ENCODE results near the gene KRTAP10-2.

DNA sequence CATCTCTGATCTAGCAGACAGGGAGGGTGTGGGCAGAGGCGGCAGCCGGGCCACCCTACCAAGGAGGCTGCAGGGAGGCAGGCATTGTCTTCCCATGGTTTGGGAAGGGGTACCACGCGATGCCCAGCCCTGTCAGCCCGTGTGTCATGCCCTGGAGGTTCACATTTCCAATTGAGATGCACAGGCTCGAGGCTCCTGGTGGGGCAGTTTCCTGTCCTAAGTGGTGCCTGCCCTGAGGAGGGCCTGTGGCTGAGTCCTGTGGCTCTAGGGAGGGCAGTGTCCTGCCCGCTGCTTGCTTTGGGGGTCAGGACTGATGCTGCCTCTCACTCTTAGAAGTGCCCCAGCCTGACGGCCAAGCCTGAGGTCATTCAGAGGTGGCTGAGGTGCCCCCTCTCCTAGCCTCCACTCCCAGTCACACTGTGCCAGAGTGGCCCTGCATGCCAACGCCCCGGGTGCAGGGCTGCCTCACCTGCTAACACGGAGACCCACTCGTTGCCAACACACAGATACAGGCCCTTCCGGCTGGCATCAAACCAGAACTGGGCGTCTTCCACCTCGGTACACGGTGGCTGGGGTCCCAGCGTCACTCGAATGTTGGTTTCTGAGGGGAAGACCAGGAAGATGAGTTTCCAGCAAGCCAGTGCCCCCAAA, 23.2 kb downstream of the KRTAP10-2 start:
- TF ChIP-seq, protein P1, sequence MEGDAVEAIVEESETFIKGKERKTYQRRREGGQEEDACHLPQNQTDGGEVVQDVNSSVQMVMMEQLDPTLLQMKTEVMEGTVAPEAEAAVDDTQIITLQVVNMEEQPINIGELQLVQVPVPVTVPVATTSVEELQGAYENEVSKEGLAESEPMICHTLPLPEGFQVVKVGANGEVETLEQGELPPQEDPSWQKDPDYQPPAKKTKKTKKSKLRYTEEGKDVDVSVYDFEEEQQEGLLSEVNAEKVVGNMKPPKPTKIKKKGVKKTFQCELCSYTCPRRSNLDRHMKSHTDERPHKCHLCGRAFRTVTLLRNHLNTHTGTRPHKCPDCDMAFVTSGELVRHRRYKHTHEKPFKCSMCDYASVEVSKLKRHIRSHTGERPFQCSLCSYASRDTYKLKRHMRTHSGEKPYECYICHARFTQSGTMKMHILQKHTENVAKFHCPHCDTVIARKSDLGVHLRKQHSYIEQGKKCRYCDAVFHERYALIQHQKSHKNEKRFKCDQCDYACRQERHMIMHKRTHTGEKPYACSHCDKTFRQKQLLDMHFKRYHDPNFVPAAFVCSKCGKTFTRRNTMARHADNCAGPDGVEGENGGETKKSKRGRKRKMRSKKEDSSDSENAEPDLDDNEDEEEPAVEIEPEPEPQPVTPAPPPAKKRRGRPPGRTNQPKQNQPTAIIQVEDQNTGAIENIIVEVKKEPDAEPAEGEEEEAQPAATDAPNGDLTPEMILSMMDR (tag by site-specific recombination; IDR thresholded peaks at IDR 0.05), result no peak
- TF ChIP-seq ZNF140 (tag by site-specific recombination; IDR thresholded peaks at IDR 0.05), result no peak
- TF ChIP-seq ZNF184 (tag by site-specific recombination; IDR thresholded peaks at IDR 0.05), result no peak
- no peak for TF ChIP-seq ZNF433 (tag by site-specific recombination; IDR thresholded peaks at IDR 0.05; ENCODE audit: low read depth)
- TF ChIP-seq, protein P2, sequence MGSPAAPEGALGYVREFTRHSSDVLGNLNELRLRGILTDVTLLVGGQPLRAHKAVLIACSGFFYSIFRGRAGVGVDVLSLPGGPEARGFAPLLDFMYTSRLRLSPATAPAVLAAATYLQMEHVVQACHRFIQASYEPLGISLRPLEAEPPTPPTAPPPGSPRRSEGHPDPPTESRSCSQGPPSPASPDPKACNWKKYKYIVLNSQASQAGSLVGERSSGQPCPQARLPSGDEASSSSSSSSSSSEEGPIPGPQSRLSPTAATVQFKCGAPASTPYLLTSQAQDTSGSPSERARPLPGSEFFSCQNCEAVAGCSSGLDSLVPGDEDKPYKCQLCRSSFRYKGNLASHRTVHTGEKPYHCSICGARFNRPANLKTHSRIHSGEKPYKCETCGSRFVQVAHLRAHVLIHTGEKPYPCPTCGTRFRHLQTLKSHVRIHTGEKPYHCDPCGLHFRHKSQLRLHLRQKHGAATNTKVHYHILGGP (tag by site-specific recombination; IDR thresholded peaks at IDR 0.05), result no peak
- TF ChIP-seq, protein P3, sequence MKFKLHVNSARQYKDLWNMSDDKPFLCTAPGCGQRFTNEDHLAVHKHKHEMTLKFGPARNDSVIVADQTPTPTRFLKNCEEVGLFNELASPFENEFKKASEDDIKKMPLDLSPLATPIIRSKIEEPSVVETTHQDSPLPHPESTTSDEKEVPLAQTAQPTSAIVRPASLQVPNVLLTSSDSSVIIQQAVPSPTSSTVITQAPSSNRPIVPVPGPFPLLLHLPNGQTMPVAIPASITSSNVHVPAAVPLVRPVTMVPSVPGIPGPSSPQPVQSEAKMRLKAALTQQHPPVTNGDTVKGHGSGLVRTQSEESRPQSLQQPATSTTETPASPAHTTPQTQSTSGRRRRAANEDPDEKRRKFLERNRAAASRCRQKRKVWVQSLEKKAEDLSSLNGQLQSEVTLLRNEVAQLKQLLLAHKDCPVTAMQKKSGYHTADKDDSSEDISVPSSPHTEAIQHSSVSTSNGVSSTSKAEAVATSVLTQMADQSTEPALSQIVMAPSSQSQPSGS (tag by site-specific recombination; IDR thresholded peaks at IDR 0.05; ENCODE audit: low read depth), result no peak
- TF ChIP-seq ZNF792 (tag by site-specific recombination; IDR thresholded peaks at IDR 0.05), result no peak
- TF ChIP-seq, protein P4, sequence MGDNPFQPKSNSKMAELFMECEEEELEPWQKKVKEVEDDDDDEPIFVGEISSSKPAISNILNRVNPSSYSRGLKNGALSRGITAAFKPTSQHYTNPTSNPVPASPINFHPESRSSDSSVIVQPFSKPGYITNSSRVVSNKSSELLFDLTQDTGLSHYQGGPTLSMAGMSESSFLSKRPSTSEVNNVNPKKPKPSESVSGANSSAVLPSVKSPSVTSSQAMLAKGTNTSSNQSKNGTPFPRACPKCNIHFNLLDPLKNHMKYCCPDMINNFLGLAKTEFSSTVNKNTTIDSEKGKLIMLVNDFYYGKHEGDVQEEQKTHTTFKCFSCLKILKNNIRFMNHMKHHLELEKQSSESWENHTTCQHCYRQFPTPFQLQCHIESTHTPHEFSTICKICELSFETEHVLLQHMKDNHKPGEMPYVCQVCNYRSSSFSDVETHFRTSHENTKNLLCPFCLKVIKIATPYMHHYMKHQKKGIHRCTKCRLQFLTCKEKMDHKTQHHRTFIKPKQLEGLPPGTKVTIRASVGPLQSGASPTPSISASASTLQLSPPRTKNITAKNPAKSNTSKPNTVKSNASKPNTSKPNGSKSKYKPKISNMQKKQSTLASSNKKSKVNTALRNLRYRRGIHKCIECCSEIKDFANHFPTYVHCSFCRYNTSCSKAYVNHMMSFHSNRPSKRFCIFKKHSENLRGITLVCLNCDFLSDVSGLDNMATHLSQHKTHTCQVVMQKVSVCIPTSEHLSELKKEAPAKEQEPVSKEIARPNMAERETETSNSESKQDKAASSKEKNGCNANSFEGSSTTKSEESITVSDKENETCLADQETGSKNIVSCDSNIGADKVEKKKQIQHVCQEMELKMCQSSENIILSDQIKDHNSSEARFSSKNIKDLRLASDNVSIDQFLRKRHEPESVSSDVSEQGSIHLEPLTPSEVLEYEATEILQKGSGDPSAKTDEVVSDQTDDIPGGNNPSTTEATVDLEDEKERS (tag by site-specific recombination; IDR thresholded peaks at IDR 0.05), result no peak
- TF ChIP-seq YY1 (tag by site-specific recombination; IDR thresholded peaks at IDR 0.05), result no peak
- TF ChIP-seq, protein P5, sequence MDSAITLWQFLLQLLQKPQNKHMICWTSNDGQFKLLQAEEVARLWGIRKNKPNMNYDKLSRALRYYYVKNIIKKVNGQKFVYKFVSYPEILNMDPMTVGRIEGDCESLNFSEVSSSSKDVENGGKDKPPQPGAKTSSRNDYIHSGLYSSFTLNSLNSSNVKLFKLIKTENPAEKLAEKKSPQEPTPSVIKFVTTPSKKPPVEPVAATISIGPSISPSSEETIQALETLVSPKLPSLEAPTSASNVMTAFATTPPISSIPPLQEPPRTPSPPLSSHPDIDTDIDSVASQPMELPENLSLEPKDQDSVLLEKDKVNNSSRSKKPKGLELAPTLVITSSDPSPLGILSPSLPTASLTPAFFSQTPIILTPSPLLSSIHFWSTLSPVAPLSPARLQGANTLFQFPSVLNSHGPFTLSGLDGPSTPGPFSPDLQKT (IDR thresholded peaks at IDR 0.05; ENCODE audit: borderline replicate concordance, low read depth, low read length), result no peak
- no peak for TF ChIP-seq WT1 (tag by site-specific recombination; IDR thresholded peaks at IDR 0.05)

Measured in HEK293 (cell line).